ENCODE results near the gene CHD9.

CHD9 gene

GRCh38 chr16:53130159-53131049 lies 75.6 kb downstream of the CHD9 start:
- no peaks in the 10 kb centered on the region for H3K27me3 ChIP-seq (ENCODE audit: low read length)
- H3F3A ChIP-seq (ENCODE audit: insufficient read depth) = peaks cover 24% of the 10 kb centered on the region
- H4K20me1 ChIP-seq (ENCODE audit: low read depth, low read length) = peaks cover 3% of the 10 kb centered on the region; the same call in 1 of the 2 replicates
- H3K4me2 ChIP-seq (ENCODE audit: low read depth, low read length, poor library complexity, severe bottlenecking) = peak overlapping the region; percentile 70
- peak overlapping the region; percentile 80 for H3K27ac ChIP-seq (ENCODE audit: low read depth, low read length)
- H3K9me3 ChIP-seq (ENCODE audit: insufficient read depth, low read length) = no peaks in the 10 kb centered on the region
- H3K9ac ChIP-seq (ENCODE audit: low read length) = peak overlapping the region; percentile 87
- peaks cover 26% of the 10 kb centered on the region; the same call in 1 of the 2 replicates for H3K79me2 ChIP-seq (ENCODE audit: insufficient read depth, low read length)
- no peaks in the 10 kb centered on the region for H3K9me2 ChIP-seq (replicated peaks; ENCODE audit: insufficient read depth, low read length)
- H3K4me3 ChIP-seq (ENCODE audit: insufficient read depth, low read length, poor library complexity, severe bottlenecking) = peak overlapping the region; percentile 96
- no peaks in the 10 kb centered on the region for H3K36me3 ChIP-seq (ENCODE audit: low read length)
- peak overlapping the region; percentile 92 for H2AFZ ChIP-seq (ENCODE audit: low read depth, low read length, severe bottlenecking)
- TF ChIP-seq CTCF (IDR thresholded peaks at IDR 0.05; ENCODE audit: insufficient read depth, low read length, poor library complexity, severe bottlenecking) (no peak), EZH2phosphoT487 (conservative IDR thresholded peaks at IDR 0.05; ENCODE audit: low read length) (no peak)

GRCh38 chr16:53131050-53131362 lies 76.2 kb downstream of the CHD9 start:
- Histone ChIP-seq H3K4me3 (ENCODE audit: insufficient read depth, low read length, poor library complexity, severe bottlenecking) (peak overlapping the region; percentile 96), H3K27ac (ENCODE audit: low read depth, low read length) (peak overlapping the region; percentile 80), H3K36me3 (ENCODE audit: low read length) (no peaks in the 10 kb centered on the region), H3K9ac (ENCODE audit: low read length) (peak overlapping the region; percentile 87), H3K27me3 (ENCODE audit: low read length) (no peaks in the 10 kb centered on the region), H3K9me3 (ENCODE audit: insufficient read depth, low read length) (no peaks in the 10 kb centered on the region), H2AFZ (ENCODE audit: low read depth, low read length, severe bottlenecking) (peak overlapping the region; percentile 47), H3F3A (ENCODE audit: insufficient read depth) (peaks cover 26% of the 10 kb centered on the region), H3K79me2 (ENCODE audit: insufficient read depth, low read length) (peaks cover 30% of the 10 kb centered on the region; the same call in 1 of the 2 replicates), H3K9me2 (replicated peaks; ENCODE audit: insufficient read depth, low read length) (no peaks in the 10 kb centered on the region), H4K20me1 (ENCODE audit: low read depth, low read length) (peaks cover 2% of the 10 kb centered on the region; the same call in 1 of the 2 replicates), H3K4me2 (ENCODE audit: low read depth, low read length, poor library complexity, severe bottlenecking) (peak overlapping the region; percentile 33)
- no peak for TF ChIP-seq EZH2phosphoT487 (conservative IDR thresholded peaks at IDR 0.05; ENCODE audit: low read length)

GRCh38 chr16:53131363-53132071 lies 76.7 kb downstream of the CHD9 start:
- Histone ChIP-seq H3K9me2 (replicated peaks; ENCODE audit: insufficient read depth, low read length) (no peaks in the 10 kb centered on the region), H3K27ac (ENCODE audit: low read depth, low read length) (peak overlapping the region; percentile 48; the same call in 1 of the 2 replicates), H2AFZ (ENCODE audit: low read depth, low read length, severe bottlenecking) (peak overlapping the region; percentile 38), H3K9me3 (ENCODE audit: insufficient read depth, low read length) (no peaks in the 10 kb centered on the region), H3K9ac (ENCODE audit: low read length) (peak overlapping the region; percentile 87), H3K79me2 (ENCODE audit: insufficient read depth, low read length) (peaks cover 35% of the 10 kb centered on the region; the same call in 1 of the 2 replicates), H3F3A (ENCODE audit: insufficient read depth) (peaks cover 26% of the 10 kb centered on the region), H4K20me1 (ENCODE audit: low read depth, low read length) (no peaks in the 10 kb centered on the region), H3K4me3 (ENCODE audit: insufficient read depth, low read length, poor library complexity, severe bottlenecking) (peak overlapping the region; percentile 87), H3K4me2 (ENCODE audit: low read depth, low read length, poor library complexity, severe bottlenecking) (peak overlapping the region; percentile 86), H3K27me3 (ENCODE audit: low read length) (no peaks in the 10 kb centered on the region), H3K36me3 (ENCODE audit: low read length) (no peaks in the 10 kb centered on the region)
- TF ChIP-seq CTCF (IDR thresholded peaks at IDR 0.05; ENCODE audit: insufficient read depth, low read length, poor library complexity, severe bottlenecking) (no peak), EZH2phosphoT487 (conservative IDR thresholded peaks at IDR 0.05; ENCODE audit: low read length) (no peak)
